ENCODE data around the gene C2CD4B.

The C2CD4B gene, protein sequence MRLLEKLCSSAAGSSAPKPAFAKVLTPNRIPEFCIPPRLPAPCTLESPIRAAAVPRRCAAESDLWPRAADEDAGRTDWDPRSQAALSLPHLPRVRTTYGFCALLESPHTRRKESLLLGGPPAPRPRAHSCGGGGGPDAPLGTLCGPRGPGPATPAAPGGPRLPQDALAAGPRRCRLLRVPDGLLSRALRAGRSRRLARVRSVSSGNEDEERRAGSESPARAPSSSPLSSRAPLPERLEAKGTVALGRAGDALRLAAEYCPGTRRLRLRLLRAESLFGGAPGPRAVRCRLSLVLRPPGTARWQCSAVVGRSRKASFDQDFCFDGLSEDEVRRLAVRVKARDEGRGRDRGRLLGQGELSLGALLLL

DNA sequence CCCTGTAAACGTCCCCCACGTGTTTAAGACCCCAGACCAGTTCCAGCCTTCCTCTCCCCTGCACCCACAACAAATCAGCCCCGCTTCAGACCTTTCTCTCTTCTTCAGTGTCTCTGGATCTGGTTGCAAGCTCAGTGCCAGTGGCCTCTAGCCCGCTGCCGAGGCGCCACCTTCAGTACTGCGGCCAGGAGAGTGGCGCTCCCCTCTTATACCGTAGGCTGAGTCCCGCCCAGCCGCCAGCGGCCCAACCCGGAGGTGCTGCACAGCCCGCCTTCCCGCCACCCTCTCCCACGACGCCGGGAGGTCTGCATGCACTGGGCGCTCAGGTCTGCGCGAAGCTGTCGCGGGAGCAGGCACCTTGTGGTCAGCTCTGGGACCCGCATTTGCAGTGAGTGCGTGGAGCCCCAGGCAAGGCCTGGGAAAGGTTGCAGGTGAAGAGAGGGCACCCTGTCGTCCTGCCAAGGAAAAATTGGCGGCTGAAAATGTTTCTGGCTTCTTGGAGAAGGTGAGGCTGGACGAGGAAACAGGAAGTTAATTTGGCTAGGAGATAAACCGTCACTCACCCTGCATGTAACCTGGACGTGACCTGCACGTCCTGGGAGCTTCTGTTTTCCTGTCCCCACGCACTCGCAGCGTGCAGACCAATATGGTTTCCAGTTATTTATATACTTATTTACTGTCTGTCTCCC is at the start of gene C2CD4B:
C2CD4B (minus strand) TSS at position 182 of the 689 bp plus-strand sequence. CDS start 301 bp downstream, outside the sequence.
- no peak for DNase-seq

DNA sequence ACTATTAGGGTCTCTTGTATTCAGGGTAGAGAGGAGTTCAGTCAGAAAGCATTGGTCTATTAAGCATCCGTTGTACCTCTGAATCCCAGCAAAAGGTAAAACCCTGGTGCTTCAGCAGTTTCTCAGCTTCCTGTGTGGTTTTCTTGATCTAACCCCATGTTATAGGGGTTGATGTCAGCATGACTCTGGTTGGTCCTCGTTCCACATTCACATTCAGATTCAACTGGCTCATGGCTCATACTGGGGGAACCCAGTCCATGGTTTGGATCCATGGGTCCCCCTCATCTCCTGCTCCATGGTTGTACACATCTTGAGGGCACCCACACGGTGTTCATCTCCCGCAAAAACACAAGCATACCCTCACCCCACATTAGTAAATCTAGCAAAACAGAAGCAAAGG is 47.7 kb upstream of the C2CD4B start:
- no peak for DNase-seq

DNA sequence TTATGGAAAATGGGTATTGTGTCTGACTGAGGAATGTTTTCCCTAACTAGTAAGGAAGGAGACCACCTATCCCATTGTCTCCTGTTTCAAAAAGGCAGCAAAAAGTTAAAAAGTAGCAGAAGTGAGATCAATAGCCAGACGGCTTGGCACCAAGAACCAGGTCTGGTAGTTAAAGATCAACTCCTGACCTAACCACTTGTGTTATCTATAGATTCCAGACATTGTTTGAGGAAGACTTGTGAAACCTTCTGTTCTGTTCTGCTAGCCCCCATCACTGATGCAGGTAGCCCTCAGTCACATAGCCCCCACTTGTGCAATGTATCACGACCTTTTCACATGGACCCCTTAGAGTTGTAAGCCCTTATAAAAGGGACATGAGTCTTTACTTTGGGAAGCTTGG is 46.3 kb upstream of the C2CD4B start:
- no peak for DNase-seq

DNA sequence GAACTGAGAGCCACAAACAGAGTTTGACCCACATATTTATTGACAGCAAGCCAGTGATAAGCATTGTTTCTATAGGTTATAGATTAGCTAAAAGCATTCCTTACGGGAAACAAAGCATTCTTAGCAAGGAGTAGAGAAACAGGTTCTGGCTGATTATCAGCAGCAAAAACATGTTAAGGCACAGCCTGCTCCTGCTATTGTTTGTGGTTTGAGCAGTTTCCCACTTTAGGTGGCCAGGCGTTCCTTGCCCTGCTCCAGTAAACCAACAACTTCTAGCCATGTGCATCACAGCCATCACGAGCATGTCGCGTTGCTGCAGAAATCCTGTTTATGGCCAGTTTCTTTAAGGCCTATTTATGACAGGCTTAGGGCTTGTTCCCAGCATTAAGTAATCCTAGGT is 44.7 kb upstream of the C2CD4B start:
- DNase-seq: no peak

DNA sequence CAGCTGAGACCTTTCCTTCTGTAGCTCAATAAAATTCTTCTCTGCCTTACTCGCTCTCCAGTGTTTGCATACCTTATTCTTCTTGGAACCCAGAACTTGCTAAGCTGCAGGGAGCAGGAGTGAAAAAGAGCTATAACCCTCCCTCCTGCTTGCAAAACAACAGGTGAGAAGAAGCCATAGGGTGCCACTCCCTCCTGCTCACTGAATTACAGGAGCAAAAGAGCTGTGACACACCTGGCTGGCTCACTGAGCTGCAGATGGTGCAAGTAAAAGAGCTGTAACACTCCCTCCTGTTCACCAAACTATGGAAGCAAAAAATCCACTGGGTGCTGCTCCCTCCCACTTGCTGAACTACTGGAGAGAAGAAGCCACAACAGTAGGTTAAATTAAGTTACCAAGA is 44.2 kb upstream of the C2CD4B start:
- DNase-seq: no peak

DNA sequence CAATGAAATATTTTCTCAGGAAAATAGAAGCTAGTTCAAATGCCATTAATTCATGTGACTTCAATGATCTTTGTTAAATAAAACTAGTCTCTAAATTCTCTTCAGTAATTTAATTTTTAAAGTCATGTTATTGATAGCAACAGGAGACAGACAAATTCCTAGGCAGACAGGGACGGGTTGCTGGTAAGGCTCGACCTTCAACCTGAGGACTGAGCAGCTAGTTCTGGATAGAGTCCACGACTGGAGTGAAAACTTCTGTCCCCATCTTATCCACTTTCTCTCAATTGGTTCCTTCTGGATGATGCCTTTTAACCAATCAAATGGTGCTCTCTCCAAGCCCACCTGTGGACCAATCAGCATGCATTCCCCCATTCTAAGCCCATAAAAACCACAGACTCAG is 43.8 kb upstream of the C2CD4B start:
- no peak for DNase-seq

DNA sequence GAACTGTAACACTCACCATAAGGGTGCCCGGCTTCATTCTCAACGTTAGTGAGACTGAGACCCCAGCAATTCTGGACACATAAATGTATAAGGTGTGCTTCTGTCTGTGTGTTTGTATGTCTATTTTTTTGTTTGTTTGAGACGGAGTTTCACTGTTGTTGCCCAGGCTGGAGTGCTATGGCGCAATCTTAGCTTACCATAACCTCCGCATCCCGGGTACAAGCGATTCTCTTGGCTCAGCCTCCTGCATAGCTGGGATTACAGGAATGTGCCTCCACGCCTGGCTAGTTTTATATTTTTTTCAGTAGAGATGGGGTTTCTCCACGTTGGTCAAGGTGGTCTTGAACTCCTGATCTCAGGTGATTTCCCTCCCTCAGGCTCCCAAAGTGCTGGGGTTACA is 43.3 kb upstream of the C2CD4B start:
- no peak for DNase-seq

DNA sequence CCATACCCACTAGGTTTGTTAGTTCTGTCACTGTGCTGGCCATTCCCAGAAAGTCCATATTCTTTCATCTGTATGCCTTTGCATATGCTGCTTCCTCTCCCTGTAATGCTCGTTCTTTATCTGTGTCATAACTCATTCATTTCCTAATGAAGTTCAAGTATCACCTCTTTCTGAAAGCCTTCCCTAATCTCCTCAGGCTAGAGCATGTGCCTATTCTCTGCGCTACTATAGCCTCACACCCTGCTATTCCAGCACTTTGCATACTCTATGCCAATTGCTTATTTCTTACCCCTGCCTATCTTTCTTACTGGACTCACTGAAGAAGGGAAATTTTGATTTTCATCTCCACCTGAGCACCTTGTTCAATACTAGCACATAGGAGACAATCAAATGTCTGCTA is 25.6 kb upstream of the C2CD4B start:
- DNase-seq: no peak

DNA sequence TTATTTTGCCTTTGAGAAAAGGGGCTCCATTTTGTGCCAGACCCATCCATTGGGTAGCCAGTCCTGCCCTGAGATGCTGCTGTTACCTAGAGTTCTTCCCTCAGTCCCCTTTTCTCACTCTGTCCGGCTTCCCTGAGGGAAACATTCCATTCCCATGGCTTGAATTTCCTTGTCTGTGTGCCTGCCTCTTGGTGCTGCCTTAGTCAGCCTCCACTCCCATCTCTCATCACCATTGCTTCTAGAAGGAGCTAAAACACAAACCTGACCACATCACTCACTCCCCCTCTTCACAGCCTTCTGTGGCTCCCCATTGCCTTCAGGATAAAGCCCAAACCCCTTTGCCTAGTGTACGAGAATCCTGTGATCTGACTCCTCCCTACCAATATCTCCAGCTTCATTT is 25.2 kb upstream of the C2CD4B start:
- DNase-seq: no peak

DNA sequence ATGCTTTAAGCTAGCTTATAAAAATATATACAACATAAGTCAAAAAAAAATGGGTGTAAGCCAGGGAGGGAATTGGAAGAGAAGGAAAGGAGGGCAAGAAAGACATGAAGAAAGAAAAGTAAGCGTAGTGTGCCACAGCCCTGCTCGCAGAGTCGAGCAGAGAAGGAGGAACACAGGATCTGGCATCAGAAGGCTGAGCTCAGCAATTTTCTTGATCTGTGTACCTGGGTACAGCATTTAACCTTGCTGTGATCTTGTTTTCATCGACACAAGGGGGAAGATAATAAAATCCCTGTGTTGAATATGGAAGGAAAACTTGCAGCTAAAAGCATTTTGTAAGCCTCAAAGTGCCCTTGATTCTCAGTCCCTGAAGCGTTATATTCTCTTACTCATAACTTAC is 23.7 kb upstream of the C2CD4B start:
- DNase-seq: no peak

DNA sequence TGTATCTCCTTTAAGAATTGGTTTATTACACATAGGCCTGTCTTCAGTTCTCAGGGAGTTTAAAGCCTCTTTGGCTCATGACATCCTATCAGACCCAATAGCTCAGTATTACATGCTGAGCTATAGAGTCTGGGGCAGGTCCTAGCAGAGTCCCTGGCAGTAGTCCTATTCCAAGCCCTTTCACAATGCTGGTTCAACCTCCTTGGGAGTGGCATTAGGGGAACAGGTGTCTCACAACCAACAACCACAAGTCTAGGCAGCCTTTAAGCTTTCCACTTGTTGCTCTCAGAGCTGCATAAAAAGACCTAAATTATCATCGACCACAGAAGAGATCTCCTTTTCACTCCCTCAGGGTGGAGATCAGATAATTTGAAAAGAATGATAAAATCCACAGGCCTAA is 22.8 kb upstream of the C2CD4B start:
- no peak for DNase-seq

DNA sequence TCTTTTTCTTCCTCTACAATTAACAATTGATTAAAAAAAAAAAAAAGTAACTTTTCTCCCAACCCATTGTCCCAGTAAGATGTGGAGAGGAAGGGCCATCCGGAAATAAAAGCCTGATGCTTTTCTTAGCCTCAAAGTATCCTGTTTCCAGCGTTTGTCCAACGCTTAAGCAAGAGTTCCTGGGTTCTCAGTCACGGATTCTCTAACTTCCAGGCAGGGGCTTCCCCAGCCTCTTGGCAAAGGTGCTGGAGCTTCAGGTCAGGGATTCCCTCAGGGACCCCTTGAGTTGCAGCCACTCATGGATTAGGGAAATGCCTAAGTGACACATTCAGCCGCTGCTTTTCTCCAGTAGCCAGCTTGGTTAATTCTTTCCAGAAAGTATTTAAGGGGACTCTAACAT is 22.3 kb upstream of the C2CD4B start:
- DNase-seq: no peak

DNA sequence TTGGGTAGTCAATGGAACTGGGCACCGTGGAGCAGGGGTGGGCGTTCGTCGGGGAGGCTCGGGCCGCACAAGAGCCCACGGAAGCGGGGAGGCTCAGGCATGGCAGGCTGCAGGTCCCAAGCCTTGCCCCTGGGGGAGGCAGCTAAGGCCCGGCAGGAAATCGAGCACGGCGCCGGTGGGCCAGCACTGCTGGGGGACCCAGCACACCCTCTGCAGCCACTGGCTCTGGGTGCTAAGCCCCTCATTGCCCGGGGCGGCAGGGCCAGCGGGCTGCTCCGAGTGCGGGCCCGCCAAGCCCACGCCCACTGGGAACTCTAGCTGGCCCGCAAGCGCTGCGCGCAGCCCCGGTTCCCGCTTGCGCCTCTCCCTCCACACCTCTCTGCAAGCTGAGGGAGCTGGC is 21.5 kb upstream of the C2CD4B start:
- DNase-seq: no peak

DNA sequence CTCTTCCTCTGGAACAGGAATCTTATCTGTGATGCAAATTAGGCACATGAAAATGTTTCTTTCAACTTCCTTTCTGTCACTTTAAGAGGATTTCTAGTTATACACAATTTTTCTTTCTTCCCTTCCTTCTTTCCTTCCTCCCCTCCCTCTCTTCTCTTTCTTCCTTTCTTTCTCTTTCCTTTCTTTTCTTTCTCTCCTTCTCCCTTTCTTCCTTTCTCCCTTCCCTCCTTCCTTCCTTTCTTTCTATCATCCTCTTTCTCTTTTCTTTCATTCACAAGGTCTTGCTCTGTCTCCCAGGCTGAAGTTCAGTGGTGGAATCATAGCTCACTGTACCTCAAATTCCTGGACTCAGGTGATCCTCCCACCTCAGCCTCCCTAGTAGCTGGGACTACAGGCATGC is 18.0 kb upstream of the C2CD4B start:
- no peak for DNase-seq

DNA sequence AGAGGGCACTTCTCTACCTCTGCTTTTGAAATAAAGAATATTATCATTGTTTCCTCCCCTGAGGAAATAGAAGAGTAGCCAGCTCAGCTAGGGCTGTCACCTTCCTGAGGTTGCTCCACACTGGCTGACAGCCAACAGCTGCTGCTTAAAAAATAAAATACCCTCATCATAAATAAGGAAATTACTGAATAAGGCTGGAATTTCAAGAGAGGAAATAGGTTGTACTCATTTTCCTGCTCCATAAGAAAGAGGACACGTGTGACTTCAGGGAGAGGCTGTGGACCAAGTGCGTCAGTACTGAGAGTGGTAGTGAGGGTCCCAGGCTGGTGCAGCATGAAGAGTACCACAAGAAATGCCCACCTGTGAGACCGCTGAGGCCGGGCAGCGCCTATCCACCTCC is 8.1 kb upstream of the C2CD4B start:
- no peak for DNase-seq

DNA sequence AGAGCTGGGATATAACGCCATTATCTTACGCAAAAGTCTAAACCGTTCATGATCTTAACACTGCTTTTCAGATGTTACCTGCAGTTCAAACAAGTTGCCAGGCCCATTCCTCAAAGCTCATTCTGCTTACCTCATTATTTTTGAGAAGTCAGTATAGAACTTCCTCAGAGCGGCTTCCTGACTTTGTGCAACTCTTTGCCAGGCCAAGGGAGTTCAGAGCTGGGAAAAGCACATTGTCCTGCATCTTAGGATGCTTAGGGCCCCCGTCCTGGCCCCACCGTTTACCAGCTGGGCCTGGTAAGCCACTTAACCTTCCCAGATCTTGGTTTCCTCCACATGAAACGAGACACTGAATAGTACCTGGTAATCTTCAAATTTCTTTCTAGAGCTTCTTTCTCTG is 6.8 kb upstream of the C2CD4B start:
- DNase-seq: no peak

DNA sequence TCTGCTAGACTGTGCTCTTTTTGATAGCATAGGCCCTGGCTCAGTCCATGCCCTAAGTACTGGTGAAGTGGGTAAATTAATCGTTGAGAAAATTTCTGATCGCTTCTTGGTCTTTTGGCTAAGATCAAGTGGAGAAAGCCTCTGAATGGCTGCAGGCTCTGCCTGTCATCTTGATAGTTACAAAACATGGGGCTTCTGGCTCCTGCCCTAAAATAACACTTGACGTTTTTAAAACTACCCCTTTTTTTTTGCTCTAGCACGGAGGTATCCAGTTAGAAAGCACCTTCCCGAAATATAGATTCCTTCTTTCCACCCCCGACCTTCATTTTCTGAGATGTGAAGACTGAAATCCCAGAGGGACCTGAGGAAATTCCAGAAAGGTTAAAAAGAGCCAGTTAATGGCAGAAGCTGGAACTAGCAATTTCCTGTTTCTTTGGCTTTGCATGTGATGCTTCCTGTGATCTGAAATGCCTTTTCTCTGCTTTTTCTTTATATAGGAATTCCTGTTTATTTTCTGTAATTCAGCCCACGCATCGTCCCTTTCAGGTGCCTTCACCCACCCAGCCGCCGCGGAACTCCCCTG is 799 bp upstream of the C2CD4B start:
- DNase-seq: no peak

DNA sequence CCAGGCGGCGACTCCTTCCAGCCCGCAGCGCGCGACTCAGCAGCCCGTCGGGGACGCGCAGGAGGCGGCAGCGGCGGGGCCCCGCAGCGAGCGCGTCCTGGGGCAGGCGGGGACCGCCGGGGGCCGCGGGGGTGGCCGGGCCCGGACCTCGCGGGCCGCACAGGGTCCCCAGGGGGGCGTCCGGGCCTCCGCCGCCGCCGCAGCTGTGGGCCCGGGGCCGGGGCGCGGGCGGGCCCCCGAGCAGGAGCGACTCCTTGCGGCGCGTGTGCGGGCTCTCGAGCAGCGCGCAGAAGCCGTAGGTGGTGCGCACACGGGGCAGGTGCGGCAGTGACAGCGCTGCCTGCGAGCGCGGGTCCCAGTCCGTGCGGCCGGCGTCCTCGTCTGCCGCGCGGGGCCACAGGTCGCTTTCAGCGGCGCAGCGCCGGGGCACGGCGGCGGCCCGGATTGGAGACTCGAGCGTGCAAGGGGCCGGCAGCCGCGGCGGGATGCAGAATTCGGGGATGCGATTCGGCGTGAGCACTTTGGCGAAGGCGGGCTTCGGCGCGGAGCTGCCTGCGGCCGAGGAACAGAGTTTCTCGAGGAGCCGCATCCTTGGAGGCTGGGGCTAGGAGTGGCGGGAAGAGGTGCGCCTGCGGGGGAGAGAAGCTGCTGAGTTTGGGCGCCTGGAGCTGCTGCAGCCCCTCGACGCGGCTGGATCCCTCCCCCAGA is 535 bp downstream of the C2CD4B start:
- DNase-seq: no peak

DNA sequence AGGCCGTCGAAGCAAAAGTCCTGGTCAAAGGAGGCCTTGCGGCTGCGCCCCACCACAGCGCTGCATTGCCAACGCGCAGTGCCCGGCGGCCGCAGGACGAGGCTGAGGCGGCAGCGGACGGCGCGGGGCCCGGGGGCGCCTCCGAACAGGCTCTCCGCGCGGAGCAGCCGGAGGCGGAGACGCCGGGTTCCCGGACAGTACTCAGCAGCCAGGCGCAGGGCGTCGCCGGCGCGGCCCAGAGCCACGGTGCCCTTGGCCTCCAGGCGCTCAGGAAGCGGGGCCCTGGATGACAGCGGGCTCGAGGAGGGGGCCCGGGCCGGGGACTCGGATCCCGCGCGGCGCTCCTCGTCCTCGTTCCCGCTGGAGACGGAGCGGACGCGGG is 1.1 kb downstream of the C2CD4B start:
- DNase-seq: no peak

DNA sequence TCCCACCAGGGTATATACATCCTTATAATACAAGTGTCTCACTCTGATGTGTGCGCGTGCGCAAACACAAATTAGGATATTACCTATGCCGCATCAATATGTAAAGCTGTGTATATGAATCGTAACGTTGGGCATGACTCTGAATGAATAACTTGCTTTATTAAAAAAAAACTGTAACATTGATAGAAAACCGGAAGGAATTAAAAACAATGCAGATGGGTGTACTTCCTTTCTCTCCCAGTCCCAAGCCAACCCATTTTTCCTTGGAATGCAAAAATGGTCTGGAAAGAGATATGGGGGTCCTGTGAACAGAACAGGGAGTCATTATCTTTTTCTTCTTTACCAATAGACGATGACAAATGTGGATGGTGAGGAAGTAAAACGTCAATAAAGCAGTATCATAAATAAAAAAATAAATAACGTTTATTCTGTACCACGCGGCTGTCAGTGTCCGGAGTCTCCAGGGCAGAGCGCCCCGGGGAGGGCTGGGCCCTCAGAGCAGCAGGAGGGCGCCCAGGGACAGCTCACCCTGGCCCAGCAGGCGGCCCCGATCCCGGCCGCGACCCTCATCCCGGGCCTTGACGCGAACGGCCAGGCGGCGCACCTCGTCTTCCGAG is 1.6 kb downstream of the C2CD4B start:
- no peak for DNase-seq

DNA sequence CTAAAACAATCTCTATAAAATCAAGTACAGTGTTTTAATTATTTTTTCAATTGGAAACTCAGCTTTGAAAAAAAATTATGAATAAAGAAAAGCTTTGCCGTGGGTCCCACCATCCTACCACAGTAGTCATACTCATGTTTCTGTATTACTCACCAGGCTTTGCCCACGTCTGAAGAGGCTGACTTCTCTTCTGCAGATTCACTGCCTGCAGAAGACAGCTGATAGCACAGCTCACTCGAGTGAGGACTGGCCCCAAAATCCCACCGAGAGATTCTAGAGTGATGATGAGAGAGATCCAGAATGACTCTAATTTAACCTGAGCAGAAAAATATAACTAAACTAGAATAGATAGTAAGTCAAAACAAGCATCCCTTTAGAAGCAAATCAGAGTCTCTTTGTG is 11.9 kb downstream of the C2CD4B start:
- DNase-seq: no peak

DNA sequence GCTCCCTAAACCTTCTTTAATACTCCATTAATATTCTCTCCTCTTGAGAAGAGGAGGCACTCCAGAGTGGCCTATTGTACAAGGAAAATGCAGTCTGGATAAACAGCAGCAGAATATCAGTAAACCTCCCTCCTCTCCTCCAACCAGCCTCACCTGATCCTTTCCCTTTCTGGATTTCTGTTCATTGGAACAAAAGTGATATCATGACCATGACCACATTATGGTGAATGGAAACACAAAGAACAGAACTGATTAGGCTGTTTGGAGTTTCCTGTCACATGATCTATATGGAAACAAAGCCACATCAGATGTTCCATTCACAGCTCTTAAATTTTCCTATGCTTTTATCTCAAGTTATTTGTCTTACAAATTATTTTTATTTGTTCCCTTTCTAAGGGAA is 14.6 kb downstream of the C2CD4B start:
- DNase-seq: no peak

DNA sequence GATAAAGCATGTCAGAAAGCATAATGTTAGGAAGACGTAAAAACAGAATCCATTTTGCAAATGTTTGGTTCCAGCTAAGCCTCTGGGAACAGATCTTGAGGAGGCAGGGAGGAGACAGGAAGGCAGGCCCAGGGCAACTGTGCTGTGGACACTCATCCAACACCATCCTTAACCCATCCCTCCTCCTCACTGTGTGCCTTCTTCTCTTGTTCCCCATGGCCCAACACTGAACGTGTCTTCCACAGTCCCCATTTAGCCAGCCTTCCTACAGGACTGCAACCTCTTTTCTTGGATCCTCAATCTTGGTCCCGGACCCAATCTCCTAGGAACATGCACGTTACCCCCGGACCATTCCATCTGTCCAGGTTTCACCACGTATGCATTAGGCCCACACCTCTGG is 15.4 kb downstream of the C2CD4B start:
- DNase-seq: no peak

Data from cortex of kidney (tissue), 1 donor.